HG02763 (cell line): ENCODE data around the gene EHMT2.
A peak's percentile ranks its signal among the peaks of the same experiment; 100 is the strongest.
"Not testable (repeated sequence)": the region's sequence is repeated elsewhere in the genome, so short reads cannot be mapped to it uniquely, and the experiment has no call there.

Source experiments
- ATAC-seq: cut with Tn5 transposase; IDR thresholded peaks from one replicate; pipeline ENCODE4 v1.9.1; 2021; ENCODE audit warnings: mild to moderate bottlenecking, moderate library complexity; ENCODE audit not compliant: unreplicated experiment

The EHMT2 gene

GRCh38 chr6:31915756-31916155, 18.3 kb upstream of the EHMT2 start:
- no peak for ATAC-seq

- no peak for ATAC-seq
These were observed 17.9 kb upstream of the EHMT2 start for GRCh38 chr6:31915351-31915750.

GRCh38 chr6:31911826-31912585, 14.5 kb upstream of the EHMT2 start:
- no peak for ATAC-seq

GRCh38 chr6:31909298-31909697, 11.8 kb upstream of the EHMT2 start:
- not testable (repeated sequence) for ATAC-seq

GRCh38 chr6:31908791-31909190, 11.3 kb upstream of the EHMT2 start:
- ATAC-seq, result no peak

GRCh38 chr6:31908255-31908654, 10.8 kb upstream of the EHMT2 start:
- ATAC-seq, result not testable (repeated sequence)

GRCh38 chr6:31907158-31907813, 9.8 kb upstream of the EHMT2 start:
- ATAC-seq, result no peak

GRCh38 chr6:31906727-31907126, 9.2 kb upstream of the EHMT2 start:
- not testable (repeated sequence) for ATAC-seq

GRCh38 chr6:31906122-31906521, 8.6 kb upstream of the EHMT2 start:
- ATAC-seq, result no peak

- ATAC-seq, result no peak
These were observed 7.5 kb upstream of the EHMT2 start for GRCh38 chr6:31905041-31905440.

GRCh38 chr6:31903957-31904356, 6.5 kb upstream of the EHMT2 start:
- no peak for ATAC-seq

GRCh38 chr6:31901953-31902643, 4.6 kb upstream of the EHMT2 start, which contains the start of gene ZBTB12:
Gene ZBTB12 (minus strand): TSS chr6:31902086. CDS start chr6:31901305, 781 bp downstream.
- ATAC-seq, result peak; percentile 58

GRCh38 chr6:31901415-31901952, 4.0 kb upstream of the EHMT2 start:
- ATAC-seq, result no peak

- no peak for ATAC-seq
These were observed 3.5 kb upstream of the EHMT2 start for GRCh38 chr6:31900917-31901414.

- no peak for ATAC-seq
These were observed 2.6 kb upstream of the EHMT2 start for GRCh38 chr6:31899882-31900722.

- ATAC-seq, result no peak
These were observed 1.7 kb upstream of the EHMT2 start for GRCh38 chr6:31899215-31899614.

GRCh38 chr6:31898383-31899011, 999 bp upstream of the EHMT2 start:
- ATAC-seq, result no peak

GRCh38 chr6:31896856-31897611, 464 bp downstream of the EHMT2 start:
- ATAC-seq, result peak; percentile 5

GRCh38 chr6:31896493-31896855, 1.0 kb downstream of the EHMT2 start:
- ATAC-seq, result no peak
